T-cell (primary cell): ENCODE results near the gene FAM13A. TPM values are rescaled to one million over a fixed set of nuclear protein-coding genes. Genes with fewer than 3 reads are reported as not detected.

Experiments used
- ATAC-seq, 4 experiments: fragments of 200-7000 bp in 3 of 4; fragments of 150-1000 bp in 1 of 4; cut with Tn5 transposase; replicated peaks in 1 of 4; 1 replicate in 3 of 4; 2 replicates in 1 of 4; pipeline ENCODE4 v1.10.0; 2021; ENCODE audit warnings: moderate library complexity in 3 of 4, mild to moderate bottlenecking in 2 of 4, moderate number of reproducible peaks in 1 of 4
- CTCF ChIA-PET, 2 donors: fragments of 300-600 bp; sonication (Branson Sonifier 250); formaldehyde crosslinking; loops; one replicate each; lab custom pipeline; 2022; ENCODE audit warnings: antibody characterized with exemption in 2 of 2; lab: Charles Lee
- POLR2A ChIA-PET, 2 donors: fragments of 300-600 bp; sonication (Branson Sonifier 250); formaldehyde crosslinking; loops; one replicate each; lab custom pipeline; 2022; ENCODE audit warnings: antibody characterized with exemption in 2 of 2; lab: Charles Lee
- DNase-seq, 35 experiments: peaks; one replicate each; pipeline versions ENCODE4 v3.0.0 to v3.0.0-alpha.2; 2013 to 2023
- H3K27ac ChIP-seq: one replicate; pipeline ENCODE4 v1.5.1; 2013; ENCODE audit warnings: low read length
- H3K27me3 ChIP-seq, 2 experiments: replicated peaks in 1 of 2; 1 replicate in 1 of 2; 2 replicates in 1 of 2; pipeline versions ENCODE4 v1.6.1 to v1.7.0; 2013; ENCODE audit warnings: low read length in 1 of 2, mixed read lengths in 1 of 2; ENCODE audit not compliant: control insufficient read depth in 2 of 2, insufficient read depth in 2 of 2; ENCODE audit errors: extremely low read depth in 1 of 2
- H3K36me3 ChIP-seq, 2 donors: 1 replicate in 1 of 2; 2 replicates in 1 of 2; pipeline versions ENCODE4 v1.6.1 to v1.7.0; 2013; ENCODE audit warnings: low read length in 1 of 2; ENCODE audit not compliant: control insufficient read depth in 2 of 2, insufficient read depth in 1 of 2; ENCODE audit errors: extremely low read depth in 1 of 2
- H3K4me1 ChIP-seq, 2 experiments: 1 replicate in 1 of 2; 2 replicates in 1 of 2; pipeline versions ENCODE4 v1.6.1 to v1.7.0; 2013; ENCODE audit warnings: low read length in 2 of 2, mixed read lengths in 1 of 2; ENCODE audit not compliant: insufficient read depth in 2 of 2, control insufficient read depth in 1 of 2; ENCODE audit errors: extremely low read depth in 1 of 2
- H3K4me3 ChIP-seq, 2 donors: 1 replicate in 1 of 2; 2 replicates in 1 of 2; pipeline versions ENCODE4 v1.5.1 to v1.7.0; 2013; ENCODE audit warnings: mild to moderate bottlenecking in 2 of 2, low read length in 1 of 2, moderate library complexity in 1 of 2; ENCODE audit not compliant: control insufficient read depth in 1 of 2; ENCODE audit errors: extremely low read depth in 1 of 2
- H3K9me3 ChIP-seq: 2 replicates; pipeline ENCODE4 v1.7.0; 2013
- H3K27ac Mint-ChIP-seq, 2 donors: one replicate each; pipeline ENCODE4 v1.8.0; 2020 to 2021; ENCODE audit warnings: mild to moderate bottlenecking in 2 of 2, mixed read lengths in 2 of 2
- H3K27me3 Mint-ChIP-seq, 2 donors: one replicate each; pipeline ENCODE4 v1.8.0; 2021 to 2022; ENCODE audit warnings: mixed read lengths in 2 of 2
- H3K36me3 Mint-ChIP-seq: one replicate; pipeline ENCODE4 v1.8.0; 2021; ENCODE audit warnings: mixed read lengths
- H3K4me1 Mint-ChIP-seq, 3 donors: one replicate each; pipeline ENCODE4 v1.8.0; 2020 to 2022; ENCODE audit warnings: mixed read lengths in 3 of 3, mild to moderate bottlenecking in 1 of 3
- H3K4me3 Mint-ChIP-seq, 3 donors: one replicate each; pipeline ENCODE4 v1.8.0; 2020 to 2022; ENCODE audit warnings: mild to moderate bottlenecking in 3 of 3, mixed read lengths in 3 of 3, moderate library complexity in 3 of 3
- H3K9me3 Mint-ChIP-seq, 3 donors: one replicate each; pipeline ENCODE4 v1.8.0; 2020 to 2022; ENCODE audit warnings: mixed read lengths in 3 of 3
- WGBS: methylation state at CpG from one replicate; pipeline ENCODE4 v1.1.5; 2013; ENCODE audit warnings: missing lambda C conversion rate; ENCODE audit not compliant: insufficient coverage; 5-methylcytosine and 5-hydroxymethylcytosine counted together
- total RNA-seq, 35 experiments: library from RNA in 6 of 35; stranded (reverse) in 6 of 35; fragments of 120-200 nt in 1 of 35; gene quantifications; one replicate each; pipeline versions ENCODE4 v1.2.1 to v1.2.4 and lab custom pipeline; 2013 to 2026

The FAM13A gene
- total RNA-seq, 5 donors from 2014 or later (not counting 1 experiment from before 2014, with no cell fraction given) = 11.3 to 92.9 (median 22.7) TPM

DNA sequence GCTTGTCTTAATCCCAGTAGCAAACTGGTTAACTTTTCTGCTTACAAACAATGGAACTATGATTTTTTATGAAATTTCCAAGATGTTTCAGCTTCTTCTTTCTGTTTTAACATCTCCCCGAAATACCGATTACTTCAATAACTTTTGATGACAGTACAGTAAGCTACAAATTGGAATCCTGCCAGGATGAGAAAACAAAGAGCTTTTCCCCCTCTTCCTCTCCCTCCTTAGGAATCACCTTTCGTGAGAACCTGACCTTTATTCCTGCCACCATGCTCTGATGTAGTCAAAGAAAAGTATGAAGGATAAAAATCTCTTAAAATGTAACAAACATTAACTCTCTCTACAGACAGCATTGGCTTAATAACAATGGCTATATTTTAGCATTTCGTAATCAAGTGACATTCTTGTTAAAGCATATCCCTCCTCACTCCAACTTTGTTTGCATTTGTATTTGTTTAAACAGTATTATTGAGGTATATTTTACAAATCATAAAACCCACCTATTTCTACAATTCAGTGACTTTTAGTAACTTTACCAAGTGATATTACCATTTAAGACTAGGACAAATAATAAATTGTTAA, 210.7 kb downstream of the FAM13A start:
- CTCF ChIA-PET = interaction anchor here (0.6 to 0.7 kb wide), 3 partner anchors 55 to 972 kb away, joined by 3 read pairs; no protein-coding TSS in a partner anchor
- no peaks in the 10 kb centered on the region for H3K9me3 Mint-ChIP-seq
- H3K9me3 ChIP-seq = no peaks in the 10 kb centered on the region
- WGBS = 100% methylated on average over 1 of the region's 4 CpGs
- no peak overlapping the region for H3K4me3 Mint-ChIP-seq
- POLR2A ChIA-PET = no interaction called here
- H3K27me3 ChIP-seq = no peaks in the 10 kb centered on the region
- H3K36me3 ChIP-seq = no peaks in the 10 kb centered on the region
- H3K27ac Mint-ChIP-seq = no peak overlapping the region
- no peaks in the 10 kb centered on the region for H3K4me1 Mint-ChIP-seq
- DNase-seq (no peak), ATAC-seq (no peak)
- H3K4me1 ChIP-seq = no peaks in the 10 kb centered on the region
- H3K27me3 Mint-ChIP-seq = no peaks in the 10 kb centered on the region
- H3K4me3 ChIP-seq = no peak overlapping the region
- H3K36me3 Mint-ChIP-seq = no peaks in the 10 kb centered on the region
- no peak overlapping the region for H3K27ac ChIP-seq

DNA sequence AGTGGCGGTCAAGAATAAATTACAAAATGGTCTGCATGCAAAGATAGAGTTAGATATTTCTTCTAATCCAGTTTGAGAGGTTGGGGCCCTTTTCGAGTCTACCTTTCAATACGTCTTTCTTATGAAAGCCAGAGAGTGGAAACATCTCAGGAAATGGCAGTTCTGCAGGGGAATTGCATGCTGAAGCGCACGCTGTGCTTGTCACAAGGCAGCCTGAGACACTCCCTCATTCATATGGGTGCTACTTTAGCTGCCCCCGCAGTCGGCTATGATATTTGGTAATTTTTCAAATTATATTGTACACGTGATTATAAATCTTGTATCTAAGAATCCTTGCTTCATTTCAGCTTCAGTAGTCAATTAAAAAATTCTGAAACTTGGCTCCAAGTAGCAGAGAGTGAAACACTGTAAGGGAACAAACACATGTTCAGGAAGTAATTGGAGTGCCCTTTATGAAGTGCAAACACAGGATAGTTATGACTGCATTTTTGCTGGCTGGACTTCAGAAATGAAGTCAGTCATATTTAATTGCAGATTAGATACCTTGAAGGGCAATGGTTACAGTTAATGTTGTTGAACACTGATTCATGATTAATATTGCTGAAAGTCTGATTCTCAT, 213.8 kb downstream of the FAM13A start:
- H3K9me3 ChIP-seq = no peaks in the 10 kb centered on the region
- Mint-ChIP-seq H3K27me3 (no peaks in the 10 kb centered on the region), H3K4me3 (no peak overlapping the region), H3K4me1 (no peaks in the 10 kb centered on the region), H3K27ac (no peak overlapping the region), H3K9me3 (no peaks in the 10 kb centered on the region), H3K36me3 (no peaks in the 10 kb centered on the region)
- no peaks in the 10 kb centered on the region for H3K36me3 ChIP-seq
- 71% methylated on average over 2 of the region's 8 CpGs for whole genome bisulfite sequencing
- no peak overlapping the region for H3K4me3 ChIP-seq
- no peaks in the 10 kb centered on the region for H3K27me3 ChIP-seq
- no peak for DNase-seq
- CTCF ChIA-PET = no interaction called here
- no peak overlapping the region for H3K27ac ChIP-seq
- POLR2A ChIA-PET = no interaction called here
- no peaks in the 10 kb centered on the region for H3K4me1 ChIP-seq
- ATAC-seq = no peak

GRCh38 chr4:88841635-88842034, 215.3 kb downstream of the FAM13A start:
- H3K36me3 ChIP-seq = no peaks in the 10 kb centered on the region

DNA sequence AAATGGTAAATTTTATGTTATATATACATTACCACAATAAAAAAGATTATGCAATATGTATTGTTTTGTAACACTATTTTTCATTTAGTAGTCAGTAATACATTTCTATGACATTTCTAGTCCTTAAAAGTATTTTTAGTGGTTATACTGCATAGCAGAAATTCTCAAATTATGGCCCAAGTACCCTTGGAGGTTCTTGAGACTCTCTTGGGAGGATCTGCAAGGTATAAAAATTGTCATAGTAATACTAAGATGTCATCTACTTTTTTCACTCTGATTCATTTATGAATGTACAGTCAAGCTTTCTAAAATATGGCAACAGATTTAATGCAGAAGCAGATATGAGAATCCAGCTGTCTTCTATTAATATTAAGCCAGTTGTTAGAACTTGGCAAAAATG, 220.8 kb downstream of the FAM13A start:
- Mint-ChIP-seq H3K9me3 (no peaks in the 10 kb centered on the region), H3K36me3 (no peaks in the 10 kb centered on the region), H3K4me3 (no peak overlapping the region), H3K27me3 (no peaks in the 10 kb centered on the region), H3K4me1 (no peaks in the 10 kb centered on the region), H3K27ac (no peak overlapping the region)
- Histone ChIP-seq H3K36me3 (no peaks in the 10 kb centered on the region), H3K27ac (no peak overlapping the region), H3K27me3 (no peaks in the 10 kb centered on the region), H3K4me3 (no peak overlapping the region), H3K9me3 (no peaks in the 10 kb centered on the region), H3K4me1 (no peaks in the 10 kb centered on the region)
- no peak for DNase-seq
- ChIA-PET POLR2A (no interaction called here), CTCF (no interaction called here)
- no peak for ATAC-seq

More at GRCh38 chr4:88841635-88842034, 215.3 kb downstream of the FAM13A start:
- Mint-ChIP-seq H3K36me3 (no peaks in the 10 kb centered on the region), H3K4me1 (no peaks in the 10 kb centered on the region), H3K9me3 (no peaks in the 10 kb centered on the region), H3K27me3 (no peaks in the 10 kb centered on the region), H3K27ac (no peak overlapping the region), H3K4me3 (no peak overlapping the region)
- DNase-seq (no peak), ATAC-seq (no peak)
- POLR2A ChIA-PET = no interaction called here
- Histone ChIP-seq H3K27me3 (no peaks in the 10 kb centered on the region), H3K4me3 (no peak overlapping the region), H3K9me3 (no peaks in the 10 kb centered on the region), H3K27ac (no peak overlapping the region), H3K4me1 (no peaks in the 10 kb centered on the region)
- CTCF ChIA-PET = no interaction called here
- WGBS = no CpG with 5 or more reads among the region's 4 CpGs

GRCh38 chr4:88831031-88831430, 226.0 kb downstream of the FAM13A start:
- Mint-ChIP-seq H3K27ac (no peak overlapping the region), H3K9me3 (no peaks in the 10 kb centered on the region), H3K36me3 (no peaks in the 10 kb centered on the region), H3K4me1 (no peaks in the 10 kb centered on the region), H3K4me3 (no peak overlapping the region), H3K27me3 (peaks cover 0 to 2% of the 10 kb centered on the region in 2 donors)
- no peak overlapping the region for H3K27ac ChIP-seq
- CTCF ChIA-PET = interaction anchor here (0.7 to 1.7 kb wide), 2 partner anchors 64 to 192 kb away, joined by 3 to 4 read pairs; no protein-coding TSS in a partner anchor
- H3K9me3 ChIP-seq = no peaks in the 10 kb centered on the region
- ATAC-seq (no peak), DNase-seq (no peak)
- no peaks in the 10 kb centered on the region for H3K27me3 ChIP-seq
- no peak overlapping the region for H3K4me3 ChIP-seq
- H3K36me3 ChIP-seq = no peaks in the 10 kb centered on the region
- POLR2A ChIA-PET = interaction anchor here in 1 of 2 donors (1.2 kb wide), 1 partner anchor 11 kb away, joined by 4 read pairs; no protein-coding TSS in a partner anchor
- H3K4me1 ChIP-seq = no peaks in the 10 kb centered on the region
- 100% methylated on average over 1 of the region's 4 CpGs for WGBS

- ATAC-seq = no peak
- Mint-ChIP-seq H3K4me3 (no peak overlapping the region), H3K27ac (no peak overlapping the region), H3K36me3 (no peaks in the 10 kb centered on the region), H3K27me3 (peaks cover 0 to 2% of the 10 kb centered on the region in 2 donors), H3K9me3 (no peaks in the 10 kb centered on the region), H3K4me1 (no peaks in the 10 kb centered on the region)
- DNase-seq = no peak
- no peak overlapping the region for H3K4me3 ChIP-seq
- H3K27me3 ChIP-seq = no peaks in the 10 kb centered on the region
- no peaks in the 10 kb centered on the region for H3K36me3 ChIP-seq
- POLR2A ChIA-PET = no interaction called here
- H3K4me1 ChIP-seq = no peaks in the 10 kb centered on the region
- no CpG with 5 or more reads among the region's 2 CpGs for WGBS
- H3K9me3 ChIP-seq = no peaks in the 10 kb centered on the region
- CTCF ChIA-PET = interaction anchor here (0.7 to 1.7 kb wide), 2 partner anchors 64 to 192 kb away, joined by 3 to 4 read pairs; no protein-coding TSS in a partner anchor
- H3K27ac ChIP-seq = no peak overlapping the region
These were observed 226.4 kb downstream of the FAM13A start for GRCh38 chr4:88830598-88830997.
